ENCODE data around the gene TRRAP.

Gene TRRAP

GRCh38 chr7:98956469-98956868, 78.1 kb downstream of the TRRAP start:
- DNase-seq, result no peak

DNA sequence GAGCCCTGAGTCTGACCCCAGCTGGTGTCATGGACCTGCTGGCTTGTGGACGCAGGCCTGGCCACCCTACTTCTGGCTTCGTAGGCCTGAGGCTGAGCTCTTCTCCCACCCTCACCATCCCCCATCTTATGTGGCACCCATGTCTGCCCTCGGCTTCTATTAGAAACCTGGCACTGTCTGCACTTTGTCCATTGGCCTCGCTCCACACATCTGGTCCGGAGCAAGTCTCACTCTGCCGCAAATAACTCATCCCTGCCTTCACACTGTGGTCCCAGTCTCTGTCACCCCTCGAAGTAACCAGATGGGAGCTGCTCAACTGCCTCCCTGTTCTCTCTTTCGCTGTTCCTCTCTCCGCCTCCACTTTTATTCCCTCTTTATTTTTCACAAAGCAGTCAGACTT, 78.6 kb downstream of the TRRAP start:
- no peak for DNase-seq

- no peak for DNase-seq
These were observed 79.4 kb downstream of the TRRAP start for GRCh38 chr7:98957766-98958165.

GRCh38 chr7:98958968-98959367, 80.6 kb downstream of the TRRAP start:
- no peak for DNase-seq

- DNase-seq, result no peak
These were observed 85.0 kb downstream of the TRRAP start for GRCh38 chr7:98963305-98963704.

DNA sequence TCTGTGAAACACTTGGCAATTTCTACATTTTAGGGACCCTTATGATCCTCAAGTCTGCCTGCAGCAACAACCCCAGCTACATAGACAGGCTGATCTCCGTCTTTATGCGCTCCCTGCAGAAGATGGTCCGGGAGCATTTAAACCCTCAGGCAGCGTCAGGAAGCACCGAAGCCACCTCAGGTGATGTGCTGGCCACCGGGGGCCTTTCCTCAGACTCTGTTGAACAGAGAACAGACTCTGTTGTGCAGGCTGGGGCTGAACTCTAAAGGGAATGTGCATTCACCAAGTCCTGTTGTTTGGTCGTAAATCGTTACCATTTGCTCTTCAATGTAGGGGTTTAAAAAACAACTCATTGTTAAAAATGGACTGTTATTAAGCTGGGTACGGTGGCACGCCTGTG, 86.3 kb downstream of the TRRAP start:
- no peak for DNase-seq

DNA sequence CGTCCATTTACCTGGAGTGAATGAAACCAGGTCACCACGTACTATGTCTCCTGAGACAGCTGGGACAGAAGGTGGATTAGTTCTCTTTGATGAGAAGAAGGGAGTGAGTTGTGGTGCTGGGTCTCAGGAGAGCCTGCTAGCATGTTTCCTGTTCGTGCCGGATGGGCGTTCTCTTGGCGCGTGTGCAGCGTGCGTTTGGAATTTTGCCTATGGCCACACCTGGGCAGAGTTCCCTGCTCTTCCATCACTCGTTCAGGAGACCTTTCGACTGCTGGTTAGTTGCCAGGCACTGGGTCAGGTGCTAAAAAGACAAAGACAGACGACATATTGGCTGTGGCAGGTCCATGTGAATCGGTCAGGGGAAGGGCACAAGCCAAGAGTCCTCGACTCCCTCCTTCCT, 90.3 kb downstream of the TRRAP start:
- no peak for DNase-seq

DNA sequence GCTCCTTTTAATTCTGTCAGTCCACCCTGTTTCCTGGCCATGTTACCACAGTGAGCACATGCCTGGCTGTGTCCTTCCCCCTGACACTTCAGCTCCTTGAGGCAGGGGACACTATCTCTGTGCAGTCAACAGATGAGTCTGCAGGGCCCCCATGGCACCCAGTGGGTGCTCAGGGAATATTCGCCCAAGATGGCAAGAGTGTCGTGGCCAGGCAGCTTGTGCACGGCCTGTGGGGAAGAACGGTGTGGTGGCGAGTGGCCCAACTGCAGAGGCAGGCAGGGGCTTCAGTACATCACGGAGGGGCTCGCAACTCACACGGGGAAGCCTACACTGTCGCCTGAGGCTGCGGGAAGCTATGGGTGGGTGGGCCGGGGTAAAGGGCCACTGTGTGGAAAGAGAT, 91.1 kb downstream of the TRRAP start:
- DNase-seq, result no peak

DNA sequence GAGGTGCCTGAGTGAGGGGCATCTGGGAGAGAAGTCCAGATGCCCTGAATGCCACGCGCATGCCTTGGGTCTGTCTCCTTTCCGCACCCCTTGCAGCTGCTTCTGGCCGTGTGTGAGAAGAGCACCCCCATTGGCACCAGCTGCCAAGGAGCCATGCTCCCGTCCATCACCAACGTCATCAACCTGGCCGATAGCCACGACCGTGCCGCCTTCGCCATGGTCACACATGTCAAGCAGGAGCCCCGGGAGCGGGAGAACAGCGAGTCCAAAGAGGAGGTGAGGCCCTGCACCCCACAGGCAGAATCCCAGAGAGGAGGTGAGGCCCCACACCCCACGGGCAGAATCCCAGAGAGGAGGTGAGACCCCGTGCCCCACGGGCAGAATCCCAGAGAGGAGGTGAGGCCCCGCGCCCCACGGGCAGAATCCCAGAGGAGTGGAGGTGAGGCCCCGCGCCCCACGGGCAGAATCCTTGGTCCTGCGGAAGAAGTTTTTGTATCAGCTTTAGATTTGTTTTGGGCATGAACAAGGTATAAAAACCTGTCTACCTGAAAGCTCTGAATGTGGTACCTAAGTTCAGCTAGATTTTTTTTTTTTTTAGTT, 91.8 kb downstream of the TRRAP start:
- DNase-seq, result no peak

DNA sequence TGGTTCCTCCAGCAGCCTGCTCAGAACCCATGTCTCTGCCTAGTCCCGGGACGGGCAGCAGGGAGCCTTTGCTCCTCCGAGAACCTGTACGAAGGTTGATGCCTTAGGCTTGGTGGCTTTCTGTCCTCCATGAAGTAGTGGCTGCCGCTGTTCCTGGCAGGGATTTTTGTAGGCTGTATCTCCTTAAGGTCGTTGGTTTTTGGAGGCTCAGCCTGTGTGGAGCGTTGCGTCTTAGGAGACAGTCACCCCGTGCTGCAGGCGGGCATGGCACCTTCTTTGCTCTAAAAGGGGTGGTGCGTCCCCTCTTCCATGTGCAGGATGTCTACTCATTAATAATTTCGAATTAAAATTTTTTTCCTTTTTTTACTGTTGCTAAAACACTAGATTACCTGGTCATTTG, 92.5 kb downstream of the TRRAP start:
- DNase-seq, result no peak

DNA sequence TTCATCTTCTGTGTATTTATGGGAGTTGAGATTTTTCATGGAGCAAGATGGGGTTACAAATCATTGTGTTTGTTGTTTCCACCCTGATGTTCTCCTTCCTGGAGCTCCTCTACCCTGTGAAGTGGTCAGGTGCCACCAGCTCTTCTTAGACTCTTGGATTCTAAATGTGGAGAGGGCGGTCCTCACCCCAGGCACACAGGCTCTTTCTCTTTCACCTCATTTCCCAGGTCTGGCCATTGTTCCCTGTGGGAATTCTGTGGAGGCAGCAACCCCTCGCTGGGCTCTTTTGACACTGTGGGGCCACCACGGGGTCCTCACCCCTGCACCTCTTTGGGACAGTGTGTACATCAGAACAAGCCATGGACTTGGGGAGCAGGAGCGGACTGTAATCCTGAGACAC, 95.9 kb downstream of the TRRAP start:
- DNase-seq, result no peak

- no peak for DNase-seq
These were observed 96.8 kb downstream of the TRRAP start for GRCh38 chr7:98974906-98975816.

- DNase-seq, result no peak
These were observed 98.3 kb downstream of the TRRAP start for GRCh38 chr7:98976396-98977185.

- no peak for DNase-seq
These were observed 100.3 kb downstream of the TRRAP start for GRCh38 chr7:98978672-98979071.

GRCh38 chr7:98981701-98982100, 103.4 kb downstream of the TRRAP start:
- DNase-seq, result no peak

DNA sequence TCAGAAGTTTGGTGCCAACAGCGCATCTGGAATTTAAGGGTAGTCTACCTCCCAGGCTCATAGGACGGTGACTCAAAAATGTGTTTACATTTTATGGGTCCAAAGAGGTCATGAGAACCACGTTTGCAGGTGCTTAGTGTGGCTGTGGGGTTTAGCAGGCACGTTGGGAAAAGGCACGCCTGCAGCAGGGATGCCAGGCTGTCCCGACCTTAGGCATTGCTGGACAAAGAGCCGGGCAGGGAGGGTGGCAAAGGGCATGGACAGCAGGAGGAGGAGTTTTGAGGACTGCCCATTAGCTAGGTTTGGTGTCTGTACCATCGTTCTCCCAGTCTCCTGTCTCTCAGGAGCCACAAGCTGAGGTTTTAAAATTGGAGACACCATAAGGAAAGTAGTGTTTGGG, 104.4 kb downstream of the TRRAP start:
- DNase-seq, result no peak

GRCh38 chr7:98984126-98984525, 105.8 kb downstream of the TRRAP start:
- DNase-seq, result no peak

- no peak for DNase-seq
These were observed 107.1 kb downstream of the TRRAP start for GRCh38 chr7:98985406-98985805.

DNA sequence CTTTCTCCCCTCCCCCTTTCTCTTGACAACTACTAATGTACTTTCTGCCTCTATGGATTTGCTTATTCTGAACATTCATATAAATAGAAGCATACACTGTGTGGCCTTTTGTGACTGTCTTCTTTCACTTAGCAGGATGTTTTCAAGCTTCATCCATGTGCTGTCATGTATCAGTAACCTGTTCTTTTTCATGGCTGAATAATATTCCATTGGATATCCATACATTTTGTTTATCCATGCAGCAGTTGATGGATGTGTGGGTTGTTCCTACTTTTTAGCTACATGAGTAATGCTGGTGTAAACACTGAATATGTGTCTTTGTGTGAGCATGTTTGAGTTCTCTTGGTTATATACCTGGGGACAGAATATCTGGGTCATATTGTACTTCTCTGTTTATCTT, 107.6 kb downstream of the TRRAP start:
- no peak for DNase-seq

DNA sequence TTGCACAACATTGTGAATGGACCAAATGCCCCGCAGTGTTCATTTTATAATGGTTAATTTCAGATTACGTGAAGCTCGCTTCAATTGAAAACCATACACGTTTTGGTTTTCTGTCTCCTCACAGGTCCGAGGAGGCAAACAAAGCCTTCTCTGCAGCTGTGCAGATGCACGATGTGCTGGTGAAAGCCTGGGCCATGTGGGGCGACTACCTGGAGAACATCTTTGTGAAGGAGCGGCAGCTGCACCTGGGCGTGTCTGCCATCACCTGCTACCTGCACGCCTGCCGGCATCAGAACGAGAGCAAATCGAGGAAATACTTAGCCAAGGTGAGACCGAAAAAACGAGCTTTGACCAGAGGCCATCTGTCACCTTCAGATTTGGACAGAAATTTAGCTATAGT, 110.3 kb downstream of the TRRAP start:
- DNase-seq, result no peak

GRCh38 chr7:98990356-98990755, 112.0 kb downstream of the TRRAP start:
- no peak for DNase-seq

DNA sequence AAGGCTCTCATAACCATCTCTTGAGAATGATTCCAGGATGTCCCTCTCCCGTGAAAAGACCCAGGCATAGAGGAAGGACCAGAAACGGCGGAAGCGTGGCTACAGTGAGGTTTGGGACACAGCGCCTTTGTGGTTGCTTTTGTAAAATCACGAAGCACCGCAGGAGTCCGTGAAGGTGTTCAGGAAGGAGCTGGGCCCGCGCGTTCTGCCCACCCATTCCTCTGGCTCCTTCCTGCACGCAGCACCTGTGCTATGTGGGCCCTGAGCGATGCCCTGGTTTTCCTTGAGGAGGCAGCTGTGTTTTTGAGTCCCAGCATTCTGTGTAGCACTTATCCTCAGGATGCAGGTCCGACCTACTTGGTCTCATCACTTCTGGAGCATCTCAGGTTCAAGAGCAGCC, 112.8 kb downstream of the TRRAP start:
- no peak for DNase-seq

- no peak for DNase-seq
These were observed 113.7 kb downstream of the TRRAP start for GRCh38 chr7:98992076-98992475.
